AG09309 (cell line): ENCODE data around the gene TNIK.

Experiments
- DNase-seq: peaks from one replicate; pipeline ENCODE4 v3.0.0-alpha.2; 2010; ENCODE audit warnings: low read depth
- H3K4me3 ChIP-seq: 2 replicates; pipeline ENCODE4 v1.5.1; 2011; ENCODE audit warnings: mild to moderate bottlenecking, low read depth, low read length, moderate library complexity; ENCODE audit not compliant: control insufficient read depth
- CTCF ChIP-seq: IDR thresholded peaks from 2 replicates; pipeline ENCODE4 v1.5.1; 2011; ENCODE audit warnings: mild to moderate bottlenecking, low read depth, low read length, inconsistent platforms; ENCODE audit not compliant: insufficient read depth, control insufficient read depth; ENCODE audit errors: missing control alignments

TNIK gene

GRCh38 chr3:171013822-171014748, 446.1 kb downstream of the TNIK start:
- TF ChIP-seq CTCF = no peak
- no peak overlapping the region for H3K4me3 ChIP-seq
- DNase-seq = no peak

GRCh38 chr3:171011873-171012336, 448.3 kb downstream of the TNIK start:
- no peak overlapping the region for H3K4me3 ChIP-seq
- no peak for DNase-seq
- TF ChIP-seq CTCF = no peak
